K562 (cell line): ENCODE measurements around the gene BCL7B. TPM values are rescaled to one million over a fixed set of nuclear protein-coding genes. Genes with fewer than 3 reads are reported as not detected.

Experiments
- ATAC-seq: fragments of 200-7000 bp; cut with Tn5 transposase; 3 replicates; pipeline ENCODE4 v1.9.1; 2020; ENCODE audit warnings: moderate library complexity
- BruUV-seq: library from RNA; stranded (reverse); fragments of 400-500 nt; replicated peaks from 2 replicates; lab custom pipeline; 2021; lab: Mats Ljungman, UMichigan
- CTCF ChIA-PET: fragments of 300-600 bp; formaldehyde crosslinking; extraction: SDS; loops from one replicate; lab custom pipeline; 2021; ENCODE audit warnings: low intra/inter-chr PET ratio; lab: Yijun Ruan, JAX
- POLR2A ChIA-PET: fragments of 300-600, 350-650 bp; sonication (Branson Sonifier 250); formaldehyde crosslinking; extraction: SDS; loops from one replicate; lab custom pipeline; 2021; ENCODE audit warnings: antibody characterized with exemption, inconsistent platforms; lab: Yijun Ruan, JAX
- DNase-seq, 4 experiments: peaks; one replicate each; pipeline versions ENCODE4 v3.0.0 to v3.0.0-alpha.2; 2011 to 2018; ENCODE audit warnings: low spot score in 3 of 4, mixed read lengths in 3 of 4; ENCODE audit errors: extremely low read depth in 1 of 4
- FAIRE-seq: peaks from 2 replicates; lab custom pipeline; 2011; peaks lifted over from hg19 to GRCh38; lab: Jason Lieb, UNC
- H2AFZ ChIP-seq: 2 replicates; pipeline ENCODE4 v1.6.0; 2011; ENCODE audit warnings: low read depth, low read length, control low read depth, inconsistent platforms
- H3K27ac ChIP-seq: fragments of 200-600 bp; 3 replicates; pipeline ENCODE4 v1.8.0; 2011; ENCODE audit warnings: low read depth, mild to moderate bottlenecking, control low read depth, inconsistent platforms, low read length, moderate library complexity, mixed read lengths; ENCODE audit errors: extremely low read depth
- H3K27me3 ChIP-seq, 2 experiments: fragments of 300-600 bp in 1 of 2; 2 replicates in 1 of 2; 3 replicates in 1 of 2; pipeline versions ENCODE4 v1.6.0 to v1.8.0; 2011; ENCODE audit warnings: inconsistent platforms in 2 of 2, low read length in 2 of 2, mild to moderate bottlenecking in 1 of 2, mixed read lengths in 1 of 2, moderate library complexity in 1 of 2; ENCODE audit not compliant: control insufficient read depth in 2 of 2, insufficient read depth in 2 of 2
- H3K36me3 ChIP-seq: fragments of 300-600 bp; 3 replicates; pipeline ENCODE4 v1.8.0; 2011; ENCODE audit warnings: mild to moderate bottlenecking, low read length, inconsistent platforms; ENCODE audit not compliant: control insufficient read depth, insufficient read depth
- H3K4me1 ChIP-seq, 2 experiments: fragments of 200-600 bp in 1 of 2; replicated peaks in 1 of 2; 2 replicates in 1 of 2; 3 replicates in 1 of 2; pipeline versions ENCODE4 v1.5.1 to v1.8.0; 2011; ENCODE audit warnings: inconsistent platforms in 2 of 2, low read length in 2 of 2, mild to moderate bottlenecking in 1 of 2, mixed read lengths in 1 of 2, moderate library complexity in 1 of 2; ENCODE audit not compliant: control insufficient read depth in 2 of 2, insufficient read depth in 2 of 2
- H3K4me2 ChIP-seq: 2 replicates; pipeline ENCODE4 v1.6.1; 2011; ENCODE audit warnings: low read length, control low read depth, inconsistent platforms, mixed read lengths; ENCODE audit not compliant: insufficient read depth
- H3K4me3 ChIP-seq: fragments of 200-600 bp; sonication (generic), shearing (Covaris generic); 2 replicates; pipeline ENCODE4 v1.5.1; 2016; ENCODE audit warnings: control low read depth, inconsistent platforms
- H3K79me2 ChIP-seq: fragments of 200-600 bp; 3 replicates; pipeline ENCODE4 v1.8.0; 2011; ENCODE audit warnings: low read length, inconsistent platforms; ENCODE audit not compliant: control insufficient read depth, insufficient read depth
- H3K9ac ChIP-seq, 2 experiments: 2 replicates each; pipeline versions ENCODE4 v1.6.0 to v1.6.1; 2011; ENCODE audit warnings: low read depth in 2 of 2, low read length in 2 of 2, control low read depth in 1 of 2, inconsistent platforms in 1 of 2, mild to moderate bottlenecking in 1 of 2, mixed read lengths in 1 of 2; ENCODE audit not compliant: insufficient read depth in 1 of 2
- H3K9me1 ChIP-seq: one replicate; pipeline ENCODE4 v1.6.0; 2011; ENCODE audit warnings: inconsistent platforms, mild to moderate bottlenecking, low read length, moderate library complexity; ENCODE audit not compliant: control insufficient read depth, insufficient read depth
- H3K9me3 ChIP-seq: replicated peaks from 2 replicates; pipeline ENCODE4 v1.5.1; 2011; ENCODE audit warnings: low read depth, low read length, inconsistent platforms; ENCODE audit not compliant: control insufficient read depth, insufficient read depth
- H4K20me1 ChIP-seq: replicated peaks from 2 replicates; pipeline ENCODE4 v1.6.1; 2011; ENCODE audit warnings: low read length, inconsistent platforms, mixed read lengths; ENCODE audit not compliant: control insufficient read depth, insufficient read depth
- ARNT ChIP-seq, 2 experiments: fragments of 450-650 bp; IDR thresholded peaks; 2 replicates each; pipeline ENCODE4 v1.6.1; 2016; ENCODE audit warnings: mild to moderate bottlenecking in 1 of 2
- BRF1 ChIP-seq: IDR thresholded peaks from 3 replicates; pipeline ENCODE4 v1.6.1; 2011; ENCODE audit warnings: borderline replicate concordance, mild to moderate bottlenecking; ENCODE audit not compliant: insufficient read length; ENCODE audit errors: extremely low read depth
- ETV1 ChIP-seq: fragments of 450-650 bp; conservative IDR thresholded peaks from 2 replicates; pipeline ENCODE4 v1.6.1; 2016; ENCODE audit warnings: missing genetic modification characterization, control low read depth, low read depth, missing compliant biosample characterization
- HMG20B ChIP-seq: fragments of 250-450 bp; sonication (Bioruptor Pico); IDR thresholded peaks from 2 replicates; pipeline ENCODE4 v1.5.0; 2021; ENCODE audit warnings: mild to moderate bottlenecking
- NCOA2 ChIP-seq, 2 experiments: fragments of 450-650 bp; IDR thresholded peaks; 2 replicates each; pipeline ENCODE4 v1.6.1; 2018; ENCODE audit warnings: mild to moderate bottlenecking in 2 of 2, moderate library complexity in 1 of 2; ENCODE audit not compliant: partially characterized antibody in 2 of 2
- NR2C1 ChIP-seq, 2 experiments: fragments of 450-650 bp; IDR thresholded peaks; 2 replicates each; pipeline ENCODE4 v1.6.1; 2017; ENCODE audit warnings: mild to moderate bottlenecking in 2 of 2, antibody characterized with exemption in 1 of 2, inconsistent platforms in 1 of 2, missing compliant biosample characterization in 1 of 2, missing genetic modification characterization in 1 of 2
- PHF20 ChIP-seq: fragments of 450-650 bp; IDR thresholded peaks from 2 replicates; pipeline ENCODE4 v1.6.1; 2018; ENCODE audit not compliant: partially characterized antibody
- PML ChIP-seq: IDR thresholded peaks from 2 replicates; pipeline ENCODE4 v1.6.1; 2012; ENCODE audit warnings: low read length, inconsistent platforms
- PTBP1 ChIP-seq: fragments of 200-400 bp; formaldehyde crosslinking; IDR thresholded peaks from 2 replicates; pipeline ENCODE4 v1.6.1; 2017; ENCODE audit warnings: low read depth, low read length
- PTRF ChIP-seq: fragments of 450-650 bp; IDR thresholded peaks from 2 replicates; pipeline ENCODE4 v1.6.1; 2016; ENCODE audit warnings: mild to moderate bottlenecking, missing genetic modification characterization, missing compliant biosample characterization
- RBM34 ChIP-seq: fragments of 200-400 bp; formaldehyde crosslinking; IDR thresholded peaks from 2 replicates; pipeline ENCODE4 v1.6.1; 2018; ENCODE audit warnings: low read length, borderline replicate concordance; ENCODE audit not compliant: insufficient read depth
- RUNX1 ChIP-seq: sonication (generic); IDR thresholded peaks from 2 replicates; pipeline ENCODE4 v1.6.1; 2016; ENCODE audit warnings: antibody characterized with exemption, low read depth
- TCF3 ChIP-seq: sonication (generic); formaldehyde crosslinking; IDR thresholded peaks from 2 replicates; pipeline ENCODE4 v1.4.0; 2020; ENCODE audit warnings: mild to moderate bottlenecking, missing genetic modification reagents
- THAP12 ChIP-seq: fragments of 250-450 bp; sonication (Bioruptor Pico); IDR thresholded peaks from 2 replicates; pipeline ENCODE4 v1.9.0; 2021; ENCODE audit warnings: mild to moderate bottlenecking, inconsistent platforms
- ZNF124 ChIP-seq: sonication (generic); formaldehyde crosslinking; IDR thresholded peaks from 2 replicates; pipeline ENCODE4 v1.8.1; 2022; ENCODE audit warnings: missing genetic modification reagents
- ZNF133 ChIP-seq: fragments of 250-450 bp; sonication (Bioruptor Pico); IDR thresholded peaks from 2 replicates; pipeline ENCODE4 v1.4.0; 2020; ENCODE audit warnings: mild to moderate bottlenecking
- ZNF146 ChIP-seq: IDR thresholded peaks from one replicate; pipeline ENCODE4 v1.6.1; 2018; ENCODE audit warnings: missing compliant biosample characterization; ENCODE audit not compliant: unreplicated experiment
- ZNF586 ChIP-seq: fragments of 450-650 bp; formaldehyde crosslinking; conservative IDR thresholded peaks from 2 replicates; pipeline ENCODE4 v1.4.0; 2020; ENCODE audit warnings: mild to moderate bottlenecking, moderate library complexity
- ZNF766 ChIP-seq: fragments of 200-800 bp; sonication (Bioruptor generic); conservative IDR thresholded peaks from 2 replicates; pipeline ENCODE4 v1.6.1; 2016; ENCODE audit warnings: missing genetic modification characterization, missing compliant biosample characterization
- ZNF830 ChIP-seq: fragments of 250-450 bp; sonication (Bioruptor Pico); IDR thresholded peaks from 2 replicates; pipeline ENCODE4 v1.5.0; 2021; ENCODE audit warnings: mild to moderate bottlenecking
- WGBS: fragments of 100-300 bp; shearing (Covaris generic); methylation state at CpG from one replicate; pipeline ENCODE4 v1.1.6; 2016; ENCODE audit warnings: low coverage, mixed read lengths; ENCODE audit not compliant: insufficient coverage; ENCODE audit errors: missing lambda C conversion rate; 5-methylcytosine and 5-hydroxymethylcytosine counted together
- in situ Hi-C: fragments of 300-500 bp; cut with MboI; formaldehyde crosslinking; loops from 4 replicates; pipeline ENCODE4 v1.15.0; 2018; ENCODE audit warnings: inconsistent platforms, mixed read lengths
- intact Hi-C: fragments of 100-400 bp; cut with micrococcal nuclease; formaldehyde crosslinking; loops from 2 replicates; pipeline ENCODE4 v1.14.2; 2022
- polyA plus RNA-seq, 8 experiments: library from polyadenylated mRNA; depleted of rRNA in 4 of 8; stranded (reverse) in 5 of 8; unstranded in 3 of 8; fragments of >200 nt; fragmentation: Nextera tagmentation in 2 of 8; fragmentation: Illumina TruSeq in 1 of 8; extraction: Ambion mirVana in 2 of 8; extraction: Trizol in 1 of 8; gene quantifications; 2 replicates each; pipeline versions ENCODE4 v1.2.1 to v1.2.3, GENCODE V29; 2011 to 2014; ENCODE audit warnings: inconsistent platforms in 1 of 8, missing spikeins in 1 of 8
- total RNA-seq, 7 experiments: library from RNA; depleted of rRNA in 6 of 7; stranded (reverse); fragments of >200 nt in 6 of 7; fragmentation: Illumina TruSeq in 2 of 7; extraction: Trizol in 2 of 7; gene quantifications; 2 replicates each; pipeline versions ENCODE4 v1.2.1 to v1.2.3, GENCODE V29; 2011 to 2021; ENCODE audit warnings: low replicate concordance in 1 of 7

BCL7B gene
- total and polyA plus RNA-seq, 9 of the 15 experiments (the other 6 are each of a cell fraction or from before 2014, with no cell fraction given): 10.0 to 73.2 (median 32.9) TPM

GRCh38 chr7:73565675-73566340, 8.3 kb upstream of the BCL7B start (continued):
- TF ChIP-seq PML: no peak
- no peak for TF ChIP-seq PHF20
- no peak for TF ChIP-seq ZNF830 (CRISPR knock-in tag)
- TF ChIP-seq ZNF124 (CRISPR knock-in tag): no peak

GRCh38 chr7:73560109-73560835, 2.8 kb upstream of the BCL7B start:
- FAIRE-seq (peak; percentile 79), ATAC-seq (no peak), DNase-seq (peak in 3 of 4 experiments; percentile 31 to 64 (median 33))
- Histone ChIP-seq H3K79me2 (peaks cover 18% of the 10 kb centered on the region), H3K9ac (peak overlapping the region; percentile 24 to 64; a peak in 1 of 4 replicates), H3K36me3 (peaks cover 6% of the 10 kb centered on the region), H3K4me1 (peaks cover 31 to 37% of the 10 kb centered on the region in 2 experiments), H3K4me2 (peak overlapping the region; percentile 3; the same call in 1 of the 2 replicates), H3K9me1 (no peaks in the 10 kb centered on the region), H2AFZ (peak overlapping the region; percentile 47), H3K27ac (0 out of 3 replicates have a peak overlapping the region, but pooled peaks have one; percentile 35), H4K20me1 (peaks cover 2% of the 10 kb centered on the region; the same call in 1 of the 2 replicates), H3K9me3 (no peaks in the 10 kb centered on the region), H3K27me3 (no peaks in the 10 kb centered on the region), H3K4me3 (no peak overlapping the region)
- 35% methylated on average over 11 of the region's 11 CpGs for WGBS
- no TSS peak for BruUV-seq
- CTCF ChIA-PET: no interaction called here
- in situ Hi-C loops: no loop called here
- intact Hi-C loops: no loop called here
- POLR2A ChIA-PET: interaction anchor here (0.7 to 2.8 kb wide), 11 partner anchors 7 to 39 kb away, joined by 3 to 12 read pairs (median 4); partner anchors contain the start of genes BAZ1B and TBL2
- TF ChIP-seq ZNF766 (CRISPR knock-in tag) (peak; percentile 45; the same call in 1 of the 2 replicates), PTBP1 (no peak), NR2C1 (IDR thresholded peaks at IDR 0.05) (no peak), NR2C1 (tag; IDR thresholded peaks at IDR 0.05) (no peak), BRF1 (no peak), ETV1 (tag) (no peak), ZNF133 (no peak), RBM34 (no peak), ZNF146 (CRISPR knock-in tag) (no peak), THAP12 (CRISPR knock-in tag) (no peak), PTRF (tag) (no peak), HMG20B (no peak), TCF3 (CRISPR knock-in tag) (no peak), NCOA2 (IDR thresholded peaks at IDR 0.05; ENCODE audit: partially characterized antibody in 2 of 2) (no peak), RUNX1 (no peak), ARNT (IDR thresholded peaks at IDR 0.05) (no peak), ZNF586 (CRISPR knock-in tag) (no peak)
